HG03521 (cell line): Measurements from ENCODE around the gene KCNMA1.

ENCODE experiments used
- ATAC-seq: cut with Tn5 transposase; IDR thresholded peaks from one replicate; pipeline ENCODE4 v1.9.1; 2021; ENCODE audit warnings: mild to moderate bottlenecking, moderate library complexity; ENCODE audit not compliant: unreplicated experiment

KCNMA1 gene

DNA sequence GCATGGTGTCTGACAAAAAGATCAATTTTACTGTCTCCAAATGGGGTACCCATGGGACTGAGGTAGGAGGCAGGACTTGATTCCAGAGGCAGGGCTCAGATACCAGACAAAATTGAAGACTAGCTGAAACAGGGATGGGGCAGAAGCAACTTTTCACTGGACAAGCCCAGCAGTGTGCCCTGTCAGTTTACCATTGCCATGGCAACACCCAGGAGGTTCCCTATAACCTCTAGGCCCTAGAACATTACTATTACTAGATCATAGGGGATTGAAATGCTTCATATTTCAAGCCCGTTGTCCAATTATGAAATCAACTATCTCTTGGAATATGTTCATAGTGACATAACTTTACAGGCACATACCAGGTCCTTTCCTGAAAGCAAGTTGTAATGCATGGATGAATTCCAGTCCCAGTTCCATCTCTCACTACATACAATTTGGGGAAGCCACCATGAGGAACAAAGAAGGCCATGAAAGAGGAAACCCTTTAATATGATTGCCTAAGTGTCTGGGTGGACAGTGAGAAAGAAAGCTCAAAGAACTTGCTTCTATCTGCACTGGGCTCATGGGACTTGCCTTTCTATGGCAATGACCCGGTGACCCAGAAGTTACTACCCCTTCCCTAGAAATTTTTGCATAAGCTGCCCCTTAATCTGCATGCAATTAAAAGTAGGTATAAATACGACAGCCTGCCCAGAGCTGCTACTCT is 557.9 kb downstream of the KCNMA1 start:
- ATAC-seq, result no peak

- no peak for ATAC-seq
Observed at GRCh38 chr10:77077316-77077945, 560.2 kb downstream of the KCNMA1 start.

GRCh38 chr10:77075926-77076325 is 561.7 kb downstream of the KCNMA1 start:
- ATAC-seq, result no peak

DNA sequence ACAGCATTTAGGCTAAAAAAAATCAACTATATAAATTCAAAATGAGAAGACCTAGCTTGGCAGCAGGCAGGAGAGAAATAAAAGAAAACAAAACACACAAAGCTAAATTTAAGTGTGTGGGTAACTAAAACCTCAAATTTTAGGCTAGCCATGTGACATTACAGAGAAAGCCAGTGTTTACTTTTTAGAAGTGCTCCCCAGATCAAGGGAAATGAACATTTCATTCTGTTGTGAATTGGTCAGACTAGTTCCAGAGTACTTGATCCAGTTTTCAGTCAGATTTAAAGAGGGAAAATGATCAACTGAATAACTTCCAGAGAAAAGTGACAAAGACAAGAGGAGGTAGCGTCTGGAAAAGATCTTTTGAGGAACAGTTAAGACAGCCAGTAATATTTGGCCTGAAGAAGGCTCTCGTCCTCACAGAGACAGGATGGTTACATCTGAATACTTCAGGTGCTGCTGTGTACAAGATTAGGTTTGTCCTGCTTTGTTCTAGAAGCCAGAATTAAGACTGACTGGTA is 563.4 kb downstream of the KCNMA1 start:
- ATAC-seq, result no peak

DNA sequence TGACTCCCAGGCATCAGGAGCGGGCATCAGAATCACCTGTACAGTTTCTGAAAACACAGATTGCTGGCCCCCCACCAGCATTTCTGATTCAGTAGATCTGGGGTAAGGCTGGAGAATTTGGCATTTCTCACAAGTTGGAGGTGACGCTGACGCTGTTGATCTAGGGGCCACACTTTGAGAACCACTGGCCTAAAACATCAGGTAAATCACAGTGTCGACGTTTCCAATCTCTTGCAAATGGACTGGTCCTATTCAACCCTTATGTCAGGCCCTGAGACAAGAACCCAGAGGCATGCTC is 564.0 kb downstream of the KCNMA1 start:
- ATAC-seq, result no peak

DNA sequence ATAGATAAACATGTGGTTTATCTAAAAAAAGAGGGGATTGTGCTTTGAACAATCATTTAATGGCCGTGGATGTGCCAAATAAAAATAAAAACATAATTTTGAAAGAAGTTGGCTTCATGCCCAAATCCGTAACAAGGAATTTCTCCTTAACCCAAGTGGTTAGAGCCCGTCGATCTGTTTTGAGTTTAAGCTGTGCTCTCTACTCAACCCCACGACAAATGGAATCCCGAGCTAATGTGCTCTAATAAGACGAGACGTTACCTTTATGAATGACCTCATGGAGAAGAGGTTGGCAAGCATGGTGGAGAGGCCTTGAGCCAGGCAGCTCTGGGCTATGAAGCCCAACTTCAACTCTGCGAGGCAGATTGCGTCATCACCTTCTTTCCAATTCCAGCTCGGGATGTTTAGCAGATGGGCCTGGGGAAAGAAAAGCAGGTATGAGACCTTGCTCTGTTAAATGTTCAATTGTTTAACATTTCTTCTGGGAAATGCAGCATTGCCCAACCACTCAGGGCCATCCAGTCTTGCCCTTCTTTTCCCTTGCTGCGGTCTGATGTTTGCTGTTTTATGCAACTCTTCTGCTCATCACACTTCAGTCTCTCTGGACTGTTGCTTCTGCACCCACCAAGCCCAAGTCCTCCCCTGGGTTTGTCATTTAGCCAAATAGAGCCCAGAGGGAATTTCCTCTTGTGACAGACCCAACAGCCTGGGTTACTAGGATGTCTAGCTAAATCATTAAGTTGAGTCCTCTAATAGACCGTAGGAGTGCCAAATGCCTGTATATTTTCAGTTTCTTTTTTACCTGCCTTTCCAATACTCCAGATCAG is 564.6 kb downstream of the KCNMA1 start:
- ATAC-seq, result no peak

DNA sequence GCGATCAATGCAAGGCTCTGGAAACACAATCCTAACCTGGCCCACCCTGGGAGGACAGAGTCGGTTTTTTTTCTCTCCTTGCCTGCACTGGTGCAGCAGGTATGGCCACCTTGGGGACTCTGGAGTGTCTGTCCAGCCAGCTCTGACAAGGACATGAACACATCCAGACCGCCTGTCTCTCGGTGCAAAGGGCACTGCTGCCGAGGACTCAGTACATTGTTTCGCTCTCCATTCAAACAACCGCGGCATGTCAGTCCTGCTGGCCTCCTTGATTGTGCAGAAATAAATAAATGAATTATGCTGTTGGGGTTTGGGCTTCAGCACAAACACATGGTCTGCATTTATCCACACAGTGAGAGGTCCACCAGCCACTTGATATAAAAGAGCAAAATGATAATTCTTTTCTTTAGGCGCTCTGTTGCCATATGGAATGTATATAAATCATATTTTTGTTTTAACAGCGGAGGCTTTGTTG is 565.2 kb downstream of the KCNMA1 start:
- ATAC-seq, result no peak

GRCh38 chr10:77071956-77072355 is 565.7 kb downstream of the KCNMA1 start:
- ATAC-seq, result no peak

- ATAC-seq, result no peak
Observed at GRCh38 chr10:77071001-77071511, 566.6 kb downstream of the KCNMA1 start.

GRCh38 chr10:77070346-77070745 is 567.3 kb downstream of the KCNMA1 start:
- no peak for ATAC-seq

DNA sequence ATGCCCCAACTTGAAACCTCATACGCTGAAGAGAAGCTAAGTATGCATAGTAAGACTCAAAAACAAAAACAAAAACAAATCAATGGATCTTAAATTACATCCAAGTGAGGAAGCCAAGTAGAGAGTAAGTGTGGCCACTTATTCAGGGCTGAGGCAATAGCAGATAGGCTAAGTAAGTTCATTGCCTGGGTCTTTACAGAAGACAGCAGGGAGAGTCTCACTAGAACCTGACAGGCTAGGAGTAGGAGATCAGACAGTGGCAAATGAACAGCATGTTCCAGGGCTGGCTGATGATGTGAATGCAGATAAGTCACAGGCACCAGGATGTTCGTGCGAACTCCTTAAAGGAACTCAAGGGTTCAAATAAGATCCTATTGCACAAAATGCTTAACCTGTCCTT is 568.6 kb downstream of the KCNMA1 start:
- no peak for ATAC-seq

- ATAC-seq, result no peak
Observed at GRCh38 chr10:77068272-77068671, 569.3 kb downstream of the KCNMA1 start.

GRCh38 chr10:77062381-77062780 is 575.2 kb downstream of the KCNMA1 start:
- ATAC-seq, result no peak

GRCh38 chr10:77060913-77061312 is 576.7 kb downstream of the KCNMA1 start:
- ATAC-seq, result no peak

GRCh38 chr10:77056650-77057049 is 581.0 kb downstream of the KCNMA1 start:
- no peak for ATAC-seq

DNA sequence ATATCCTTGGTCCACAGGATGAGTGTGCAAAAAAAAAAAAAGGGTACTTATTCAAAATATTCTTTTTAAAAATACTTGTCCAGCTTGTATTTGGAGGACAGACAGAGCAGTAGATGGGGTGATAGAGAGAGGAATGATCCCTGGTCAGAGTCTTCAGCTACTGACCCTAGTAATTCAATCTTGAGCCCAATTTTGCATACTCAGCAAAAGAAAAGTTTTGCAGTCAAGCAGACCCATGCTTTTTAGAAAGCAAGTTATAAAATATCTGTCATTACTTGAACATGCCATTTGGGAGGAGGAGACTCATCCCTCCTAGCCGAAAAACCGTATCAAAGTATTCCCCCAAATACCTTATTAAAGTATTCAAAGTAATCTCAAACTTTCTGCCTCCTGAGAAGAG is 585.0 kb downstream of the KCNMA1 start:
- no peak for ATAC-seq

DNA sequence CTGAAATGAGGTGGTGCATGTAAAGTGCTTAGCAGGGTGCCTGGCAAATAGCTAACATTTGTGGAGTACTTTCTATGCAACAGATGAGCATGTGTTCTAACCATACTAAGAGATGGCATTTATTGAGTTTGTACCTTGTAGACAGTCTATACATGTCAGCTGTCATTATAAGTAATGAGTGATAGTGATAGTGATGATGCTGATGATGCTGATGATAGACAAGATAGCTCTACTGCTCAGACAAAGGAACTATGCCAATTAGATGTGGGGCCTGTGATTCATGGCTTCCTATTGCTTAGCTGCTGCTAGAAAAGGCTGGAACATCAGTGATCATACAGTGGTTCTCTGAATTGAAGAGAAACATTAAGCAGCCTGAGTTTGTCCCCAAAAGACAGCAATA is 585.8 kb downstream of the KCNMA1 start:
- no peak for ATAC-seq

- ATAC-seq, result no peak
Observed at GRCh38 chr10:77049896-77050295, 587.7 kb downstream of the KCNMA1 start.

DNA sequence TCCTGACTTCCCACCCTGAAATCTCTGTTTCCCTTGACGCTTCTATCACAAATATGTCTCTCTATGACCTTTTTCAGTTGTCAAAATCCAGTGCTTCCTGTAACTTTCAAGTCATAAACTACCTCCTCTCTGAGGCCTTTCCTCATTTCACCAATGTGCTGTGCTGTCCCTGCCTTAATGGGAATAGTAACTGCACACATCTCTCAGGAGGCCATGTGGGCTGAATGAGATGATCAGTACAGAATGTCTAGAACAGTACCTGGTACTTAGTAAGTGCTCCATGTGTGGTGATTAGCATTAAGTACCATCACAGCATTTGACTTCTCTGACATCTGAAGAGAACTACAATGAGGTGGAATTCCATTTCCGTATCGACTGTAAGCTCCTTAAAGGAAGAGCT is 588.5 kb downstream of the KCNMA1 start:
- no peak for ATAC-seq

DNA sequence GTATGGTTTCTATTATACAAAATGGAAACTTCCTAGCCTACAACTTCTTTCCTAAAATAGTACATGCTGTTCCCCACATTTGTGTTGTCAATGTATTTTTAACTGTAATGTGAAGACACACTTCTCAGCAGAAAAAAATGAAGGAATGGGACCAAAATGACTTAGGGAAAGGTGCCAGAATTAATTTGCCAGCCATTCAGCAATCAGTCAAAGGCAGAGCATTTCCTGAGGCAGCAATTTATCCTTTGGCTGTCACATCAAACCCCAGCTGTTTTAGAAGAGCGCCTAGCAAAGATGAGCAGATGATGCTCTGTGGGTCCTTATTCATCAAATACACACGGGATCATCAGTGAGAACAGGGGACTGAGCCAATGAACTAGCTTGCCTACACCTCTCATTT is 592.5 kb downstream of the KCNMA1 start:
- no peak for ATAC-seq

DNA sequence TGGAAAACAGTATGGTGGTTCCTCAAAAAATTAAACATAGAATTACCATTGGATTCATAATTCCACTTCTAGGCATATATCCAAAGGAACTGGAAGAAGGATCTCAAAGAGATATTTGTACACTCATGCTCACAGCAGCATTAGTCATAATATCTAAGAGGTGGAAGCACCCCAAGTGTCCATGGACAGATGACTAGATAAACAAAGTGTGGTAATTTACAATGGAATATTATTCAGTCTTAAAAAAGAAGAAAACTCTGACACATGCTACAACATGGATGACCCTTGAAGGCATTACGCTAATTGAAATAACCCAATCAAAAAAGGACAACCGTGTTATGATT is 594.2 kb downstream of the KCNMA1 start:
- no peak for ATAC-seq
